GM04504 (cell line): ENCODE measurements around the gene AP5Z1.
"Not testable (repeated sequence)": the region's sequence is repeated elsewhere in the genome, so short reads cannot be mapped to it uniquely, and the experiment has no call there.

Experiments used
- DNase-seq: peaks from one replicate; pipeline ENCODE4 v3.0.0-alpha.2; 2012; ENCODE audit warnings: low read depth

Gene AP5Z1

GRCh38 chr7:4788627-4789189 lies 13.3 kb downstream of the AP5Z1 start:
- DNase-seq = no peak

- no peak for DNase-seq
Measured at GRCh38 chr7:4789194-4790077, 14.0 kb downstream of the AP5Z1 start.

- no peak for DNase-seq
Measured at GRCh38 chr7:4790078-4790465, 14.6 kb downstream of the AP5Z1 start.

- DNase-seq = no peak
Measured at GRCh38 chr7:4790516-4790991, 15.1 kb downstream of the AP5Z1 start.

GRCh38 chr7:4791101-4791737 lies 15.8 kb downstream of the AP5Z1 start:
- no peak for DNase-seq

- DNase-seq = no peak
Measured at GRCh38 chr7:4791738-4792536, 16.5 kb downstream of the AP5Z1 start.

- no peak for DNase-seq
Measured at GRCh38 chr7:4792537-4793126, 17.2 kb downstream of the AP5Z1 start.

GRCh38 chr7:4793385-4793993 lies 18.1 kb downstream of the AP5Z1 start:
- DNase-seq = not testable (repeated sequence)

GRCh38 chr7:4794171-4794570 lies 18.7 kb downstream of the AP5Z1 start:
- DNase-seq = not testable (repeated sequence)

- no peak for DNase-seq
Measured at GRCh38 chr7:4794591-4795350, 19.3 kb downstream of the AP5Z1 start.

GRCh38 chr7:4796453-4796852 lies 21.0 kb downstream of the AP5Z1 start:
- no peak for DNase-seq

GRCh38 chr7:4797858-4798705 lies 22.7 kb downstream of the AP5Z1 start:
- no peak for DNase-seq

GRCh38 chr7:4798706-4799235 lies 23.3 kb downstream of the AP5Z1 start:
- DNase-seq = no peak

- no peak for DNase-seq
Measured at GRCh38 chr7:4799508-4800268, 24.3 kb downstream of the AP5Z1 start.

- no peak for DNase-seq
Measured at GRCh38 chr7:4800487-4800886, 25.1 kb downstream of the AP5Z1 start.

GRCh38 chr7:4800926-4801838 lies 25.8 kb downstream of the AP5Z1 start:
- DNase-seq = no peak

- no peak for DNase-seq
Measured at GRCh38 chr7:4801839-4802231, 26.4 kb downstream of the AP5Z1 start.
